ENCODE data around the gene TRAPPC3L. TPM values are rescaled to one million over a fixed set of nuclear protein-coding genes. Genes with fewer than 3 reads are reported as not detected.
"Not testable (repeated sequence)": the region's sequence is repeated elsewhere in the genome, so short reads cannot be mapped to it uniquely, and the experiment has no call there.

The TRAPPC3L gene
- total RNA-seq, 8 experiments from 2014 or later, result 0.09 to 0.36 (median 0.23) TPM; not detected in 4

DNA sequence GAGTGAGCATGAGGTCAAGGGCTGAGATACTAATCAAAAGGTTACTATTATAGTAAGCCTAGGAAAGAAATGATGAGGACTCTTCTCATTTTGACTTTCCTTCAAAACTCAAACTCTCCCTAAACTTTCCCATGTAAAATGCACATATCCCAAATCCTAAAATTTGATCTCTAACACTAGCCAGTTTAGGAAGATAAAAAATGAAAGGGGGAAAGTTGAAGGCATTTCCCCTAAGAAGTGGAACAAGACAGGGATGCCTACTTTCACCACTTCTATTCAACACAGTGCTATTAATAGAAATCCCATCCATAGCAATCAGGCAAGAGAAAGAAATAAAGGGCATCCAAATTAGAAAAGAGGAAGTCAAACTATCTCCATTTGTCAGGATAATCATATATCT lies 37.0 kb downstream of the TRAPPC3L start:
- no peak for ATAC-seq (replicated peaks in 6 of 8)
- in situ Hi-C loops (cut with MboI; ENCODE audit: low pct_unique_long_range_greater_than_20kb in 2 of 9, low sequenced_read_pairs in 9 of 9, unreplicated experiment in 9 of 9), result no loop called here
- Histone ChIP-seq H3K27ac (no peak overlapping the region), H3K4me1 (replicated peaks in 1 of 2) (peaks cover 0 to 3% of the 10 kb centered on the region in 2 donors), H3K4me3 (no peak overlapping the region)

DNA sequence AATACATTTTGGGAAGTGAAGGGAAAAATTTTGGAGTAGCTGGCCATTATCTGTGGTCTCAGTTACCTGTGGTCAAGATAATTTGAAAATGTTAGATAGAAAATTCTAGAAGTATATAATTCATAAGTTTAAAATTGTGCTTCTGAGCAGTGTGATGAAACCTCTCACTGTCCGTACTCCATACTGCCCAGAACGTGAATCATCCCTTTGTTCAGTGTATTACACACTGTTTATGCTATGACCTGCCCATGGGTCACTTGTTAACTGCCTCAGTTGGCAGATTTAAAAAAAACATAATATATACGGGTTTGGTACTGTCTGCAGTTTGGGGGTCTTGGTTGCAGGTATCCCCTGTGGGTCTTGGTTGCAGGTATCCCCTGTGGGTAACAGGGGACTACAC lies 38.2 kb downstream of the TRAPPC3L start:
- H3K27ac ChIP-seq, result no peak overlapping the region
- no peak overlapping the region for H3K4me3 ChIP-seq
- in situ Hi-C loops (cut with MboI; ENCODE audit: low pct_unique_long_range_greater_than_20kb in 2 of 9, low sequenced_read_pairs in 9 of 9, unreplicated experiment in 9 of 9), result no loop called here
- H3K4me1 ChIP-seq (replicated peaks in 1 of 2), result peaks cover 0 to 3% of the 10 kb centered on the region in 2 donors
- WGBS, 10 experiments, result 20 to 90% (median 67%) methylated on average over 1 to 3 of the region's 3 CpGs; no CpG with 5 or more reads in 2 of the 10 experiments
- no peak for ATAC-seq (replicated peaks in 6 of 8)

- peak in 3 of 8 experiments; percentile 32 to 84 (median 50) for ATAC-seq (replicated peaks in 6 of 8)
These were observed 44.5 kb downstream of the TRAPPC3L start for GRCh38 chr6:116500969-116501433.

DNA sequence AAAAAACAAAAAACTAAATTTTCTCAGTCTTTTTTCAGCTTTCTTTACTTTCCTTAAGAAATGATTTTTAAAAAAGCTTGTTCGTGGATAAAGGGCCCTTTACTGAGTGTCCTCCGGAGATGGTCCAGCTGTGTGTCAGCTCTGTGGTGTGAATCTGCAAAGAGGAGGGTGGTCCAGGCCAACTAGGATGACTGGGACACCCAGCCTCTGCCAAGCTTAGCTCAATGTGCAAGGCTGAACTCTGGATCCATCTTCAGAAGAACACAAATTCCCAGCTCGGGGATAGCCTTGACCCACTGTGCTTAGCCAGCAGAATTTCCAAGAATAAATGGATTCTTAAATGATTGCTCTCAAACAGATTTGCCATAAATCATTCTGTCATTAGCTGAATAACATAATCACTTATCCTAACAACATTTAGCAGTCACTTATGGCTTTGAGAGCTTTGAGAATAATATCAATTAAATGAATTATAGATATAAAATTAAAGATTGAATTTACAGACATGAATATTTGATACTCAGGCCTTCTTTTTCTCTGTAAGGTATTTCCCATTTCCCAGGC lies 48.3 kb downstream of the TRAPPC3L start:
- no peak overlapping the region for H3K27ac ChIP-seq
- no peak overlapping the region for H3K4me3 ChIP-seq
- in situ Hi-C loops (cut with MboI; ENCODE audit: low pct_unique_long_range_greater_than_20kb in 2 of 9, low sequenced_read_pairs in 9 of 9, unreplicated experiment in 9 of 9), result no loop called here
- WGBS, 10 experiments, result 6 to 80% (median 67%) methylated on average over 1 to 3 of the region's 3 CpGs; no CpG with 5 or more reads in 1 of the 10 experiments
- ATAC-seq (replicated peaks in 6 of 8), result peak in 3 of 8 experiments; percentile 24 to 53 (median 51)
- H3K4me1 ChIP-seq (replicated peaks in 1 of 2), result peaks cover 3 to 12% of the 10 kb centered on the region in 2 donors

More at GRCh38 chr6:116500969-116501433, 44.5 kb downstream of the TRAPPC3L start:
- Histone ChIP-seq H3K4me1 (replicated peaks in 1 of 2) (peaks cover 3 to 12% of the 10 kb centered on the region in 2 donors), H3K27ac (no peak overlapping the region), H3K4me3 (no peak overlapping the region)
- in situ Hi-C loops (cut with MboI; ENCODE audit: low pct_unique_long_range_greater_than_20kb in 2 of 9, low sequenced_read_pairs in 9 of 9, unreplicated experiment in 9 of 9), result no loop called here
- 29 to 89% (median 86%) methylated on average over 2 to 7 of the region's 9 CpGs; no CpG with 5 or more reads in 4 of the 10 experiments for WGBS, 10 experiments

- H3K27ac ChIP-seq; ATAC-seq (replicated peaks in 6 of 8); in situ Hi-C loops (cut with MboI; ENCODE audit: low pct_unique_long_range_greater_than_20kb in 2 of 9, low sequenced_read_pairs in 9 of 9, unreplicated experiment in 9 of 9); H3K4me3 ChIP-seq: not testable (repeated sequence)
- peaks cover 3 to 12% of the 10 kb centered on the region in 2 donors for H3K4me1 ChIP-seq (replicated peaks in 1 of 2)
- WGBS, 10 experiments, result 20 to 100% (median 96%) methylated on average over 1 of the region's 1 CpG
These were observed 50.3 kb downstream of the TRAPPC3L start for GRCh38 chr6:116495161-116495560.

- ATAC-seq (replicated peaks in 6 of 8), result no peak
- no peak overlapping the region for H3K27ac ChIP-seq
- peaks cover 3 to 10% of the 10 kb centered on the region in 2 donors for H3K4me1 ChIP-seq (replicated peaks in 1 of 2)
- 23 to 82% (median 61%) methylated on average over 2 to 6 of the region's 6 CpGs for WGBS, 10 experiments
- in situ Hi-C loops (cut with MboI; ENCODE audit: low pct_unique_long_range_greater_than_20kb in 2 of 9, low sequenced_read_pairs in 9 of 9, unreplicated experiment in 9 of 9), result no loop called here
- H3K4me3 ChIP-seq, result no peak overlapping the region
These were observed 53.0 kb downstream of the TRAPPC3L start for GRCh38 chr6:116492331-116493067.

- peaks cover 1 to 2% of the 10 kb centered on the region in 2 donors for H3K4me1 ChIP-seq (replicated peaks in 1 of 2)
- no peak overlapping the region for H3K27ac ChIP-seq
- WGBS, 10 experiments, result 0 to 90% (median 40%) methylated on average over 1 of the region's 1 CpG; no CpG with 5 or more reads in 3 of the 10 experiments
- in situ Hi-C loops (cut with MboI; ENCODE audit: low pct_unique_long_range_greater_than_20kb in 2 of 9, low sequenced_read_pairs in 9 of 9, unreplicated experiment in 9 of 9), result no loop called here
- no peak for ATAC-seq (replicated peaks in 6 of 8)
- H3K4me3 ChIP-seq, result no peak overlapping the region
These were observed 53.7 kb downstream of the TRAPPC3L start for GRCh38 chr6:116491610-116492330.

DNA sequence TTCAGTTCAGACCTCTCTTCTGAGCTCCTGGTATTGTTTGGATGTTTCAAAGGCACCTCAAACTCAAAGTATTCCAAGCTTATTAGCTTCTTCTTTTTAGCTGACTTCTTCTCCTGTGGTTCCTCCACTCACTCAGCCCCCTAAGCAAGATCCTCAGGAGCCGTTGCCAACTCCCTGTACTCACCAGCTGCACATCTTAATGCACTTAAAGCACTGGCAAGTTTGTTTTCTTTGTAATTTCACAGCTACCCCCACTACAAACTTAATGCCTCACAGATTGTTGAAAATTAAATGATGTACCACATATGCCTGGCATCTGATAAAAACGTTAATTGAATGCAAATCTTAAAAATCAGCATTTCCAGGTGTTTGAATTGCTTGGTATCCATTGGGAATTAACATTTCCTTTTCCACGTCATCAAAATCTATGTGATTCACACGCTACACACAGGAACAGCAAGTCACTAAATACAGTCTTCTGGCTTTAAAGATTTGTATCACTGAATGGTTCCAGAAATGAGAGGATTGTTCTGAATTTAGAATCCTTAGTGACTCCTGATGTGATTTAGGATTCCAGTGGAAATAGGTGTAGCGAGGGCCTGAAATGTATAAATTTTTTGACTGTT lies 59.8 kb downstream of the TRAPPC3L start:
- H3K27ac ChIP-seq, result no peak overlapping the region
- H3K4me1 ChIP-seq (replicated peaks in 1 of 2), result no peaks in the 10 kb centered on the region
- H3K4me3 ChIP-seq, result no peak overlapping the region
- WGBS, 10 experiments, result 0 to 100% (median 64%) methylated on average over 1 to 4 of the region's 5 CpGs
- in situ Hi-C loops (cut with MboI; ENCODE audit: low pct_unique_long_range_greater_than_20kb in 2 of 9, low sequenced_read_pairs in 9 of 9, unreplicated experiment in 9 of 9), result no loop called here
- ATAC-seq (replicated peaks in 6 of 8), result peak in 3 of 8 experiments; percentile 37 to 95 (median 66)

GRCh38 chr6:116483616-116484015 lies 61.9 kb downstream of the TRAPPC3L start:
- WGBS, 10 experiments, result 29 to 92% (median 73%) methylated on average over 1 to 2 of the region's 2 CpGs; no CpG with 5 or more reads in 2 of the 10 experiments
- H3K4me1 ChIP-seq (replicated peaks in 1 of 2), result no peaks in the 10 kb centered on the region
- H3K27ac ChIP-seq, result no peak overlapping the region
- no peak overlapping the region for H3K4me3 ChIP-seq
- no peak for ATAC-seq (replicated peaks in 6 of 8)
- in situ Hi-C loops (cut with MboI; ENCODE audit: low pct_unique_long_range_greater_than_20kb in 2 of 9, low sequenced_read_pairs in 9 of 9, unreplicated experiment in 9 of 9), result no loop called here

DNA sequence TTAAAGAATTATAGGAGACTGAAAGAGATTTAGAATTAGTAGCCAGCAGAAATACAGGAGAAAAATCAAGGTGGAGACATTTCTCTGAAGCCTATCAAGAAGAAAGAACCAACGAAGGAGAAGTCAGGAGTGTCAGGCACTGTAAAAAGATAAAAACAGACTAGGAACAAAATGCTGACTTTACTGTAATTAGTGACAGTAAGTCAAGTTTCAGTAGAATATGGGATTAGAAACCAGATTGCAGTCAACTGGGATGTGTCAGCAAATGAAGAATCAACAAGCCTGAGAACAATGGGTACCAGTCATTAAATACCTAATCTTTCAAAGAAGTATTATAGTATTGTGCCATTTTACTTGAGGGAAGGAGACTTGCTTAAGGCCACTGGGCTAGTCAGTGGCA lies 62.7 kb downstream of the TRAPPC3L start:
- H3K4me3 ChIP-seq, result no peak overlapping the region
- ATAC-seq (replicated peaks in 6 of 8), result no peak
- 13 to 88% (median 67%) methylated on average over 1 of the region's 1 CpG; no CpG with 5 or more reads in 4 of the 10 experiments for WGBS, 10 experiments
- in situ Hi-C loops (cut with MboI; ENCODE audit: low pct_unique_long_range_greater_than_20kb in 2 of 9, low sequenced_read_pairs in 9 of 9, unreplicated experiment in 9 of 9), result no loop called here
- H3K27ac ChIP-seq, result no peak overlapping the region
- H3K4me1 ChIP-seq (replicated peaks in 1 of 2), result no peaks in the 10 kb centered on the region

GRCh38 chr6:116476002-116476678 lies 69.3 kb downstream of the TRAPPC3L start:
- no peak overlapping the region for H3K27ac ChIP-seq
- WGBS, 10 experiments, result 0 to 100% (median 90%) methylated on average over 1 to 4 of the region's 5 CpGs
- no peak for ATAC-seq (replicated peaks in 6 of 8)
- in situ Hi-C loops (cut with MboI; ENCODE audit: low pct_unique_long_range_greater_than_20kb in 2 of 9, low sequenced_read_pairs in 9 of 9, unreplicated experiment in 9 of 9), result no loop called here
- H3K4me3 ChIP-seq, result no peak overlapping the region
- no peaks in the 10 kb centered on the region for H3K4me1 ChIP-seq (replicated peaks in 1 of 2)

DNA sequence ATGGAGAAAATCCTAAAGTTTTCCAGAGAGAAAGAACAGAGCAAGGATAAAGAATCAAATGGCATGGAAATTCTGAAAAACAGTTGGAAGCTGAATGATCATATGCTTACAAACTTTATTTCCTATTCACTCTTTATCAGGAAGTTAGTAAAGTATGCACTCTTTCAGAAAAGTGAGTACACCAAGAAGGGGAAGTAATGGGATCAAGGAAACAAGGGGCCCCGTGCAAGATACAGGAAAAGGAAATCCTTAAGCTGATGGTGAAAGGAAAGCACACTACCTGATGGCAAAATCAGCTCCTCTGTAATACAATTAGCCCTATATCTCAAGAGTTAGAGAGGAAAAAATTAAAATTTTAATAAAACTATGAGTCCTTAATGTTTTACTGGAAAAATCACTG lies 70.3 kb downstream of the TRAPPC3L start:
- Histone ChIP-seq H3K27ac (no peak overlapping the region), H3K4me1 (replicated peaks in 1 of 2) (no peaks in the 10 kb centered on the region), H3K4me3 (no peak overlapping the region)
- no peak for ATAC-seq (replicated peaks in 6 of 8)
- WGBS, 10 experiments, result 40 to 100% (median 75%) methylated on average over 1 of the region's 1 CpG; no CpG with 5 or more reads in 3 of the 10 experiments
- in situ Hi-C loops (cut with MboI; ENCODE audit: low pct_unique_long_range_greater_than_20kb in 2 of 9, low sequenced_read_pairs in 9 of 9, unreplicated experiment in 9 of 9), result no loop called here
